ENCODE measurements around the gene SLC35F6.

SLC35F6 gene

GRCh38 chr2:26764078-26764887 lies at the start of gene SLC35F6:
Gene SLC35F6 (plus strand): TSS chr2:26764284. CDS start chr2:26764350, 66 bp downstream.
- peak; percentile 72 for DNase-seq

- no peak for DNase-seq
These were observed 48.4 kb upstream of the SLC35F6 start for GRCh38 chr2:26715528-26716270.

- no peak for DNase-seq
These were observed 47.7 kb upstream of the SLC35F6 start for GRCh38 chr2:26716340-26716739.

- DNase-seq: no peak
These were observed 47.3 kb upstream of the SLC35F6 start for GRCh38 chr2:26716769-26717168.

- DNase-seq: no peak
These were observed 46.7 kb upstream of the SLC35F6 start for GRCh38 chr2:26717362-26717761.

GRCh38 chr2:26718949-26719686 lies 45.0 kb upstream of the SLC35F6 start:
- DNase-seq: no peak

GRCh38 chr2:26720322-26721114 lies 43.6 kb upstream of the SLC35F6 start:
- no peak for DNase-seq

- no peak for DNase-seq
These were observed 42.7 kb upstream of the SLC35F6 start for GRCh38 chr2:26721115-26722032.

- no peak for DNase-seq
These were observed 41.8 kb upstream of the SLC35F6 start for GRCh38 chr2:26722328-26722727.

GRCh38 chr2:26722911-26723310 lies 41.2 kb upstream of the SLC35F6 start:
- no peak for DNase-seq

GRCh38 chr2:26723475-26723874 lies 40.6 kb upstream of the SLC35F6 start:
- no peak for DNase-seq

GRCh38 chr2:26723991-26724750 lies 39.9 kb upstream of the SLC35F6 start:
- no peak for DNase-seq

- DNase-seq: no peak
These were observed 39.1 kb upstream of the SLC35F6 start for GRCh38 chr2:26724784-26725520.

- DNase-seq: no peak
These were observed 38.6 kb upstream of the SLC35F6 start for GRCh38 chr2:26725521-26725820.

GRCh38 chr2:26726228-26726627 lies 37.9 kb upstream of the SLC35F6 start:
- no peak for DNase-seq

- DNase-seq: no peak
These were observed 36.2 kb upstream of the SLC35F6 start for GRCh38 chr2:26727641-26728561.

GRCh38 chr2:26729311-26729710 lies 34.8 kb upstream of the SLC35F6 start:
- no peak for DNase-seq

GRCh38 chr2:26730549-26731344 lies 33.3 kb upstream of the SLC35F6 start:
- no peak for DNase-seq
